Fibroblast of lung (primary cell): Measurements from ENCODE around the gene ELMO1.

Experiments used
- EZH2 ChIP-seq: IDR thresholded peaks from 2 replicates; pipeline ENCODE4 v1.5.1; 2012; ENCODE audit warnings: low read length, control low read depth, mild to moderate bottlenecking; ENCODE audit errors: missing control alignments
- TF ChIP-seq, protein P1 (sequence below), 2 donors: IDR thresholded peaks in 1 of 2; conservative IDR thresholded peaks in 1 of 2; 1 replicate in 1 of 2; 2 replicates in 1 of 2; pipeline ENCODE4 v1.5.1; 2011 to 2012; ENCODE audit warnings: low read length in 2 of 2, control low read depth in 1 of 2, inconsistent platforms in 1 of 2, low read depth in 1 of 2, mild to moderate bottlenecking in 1 of 2

DNA sequence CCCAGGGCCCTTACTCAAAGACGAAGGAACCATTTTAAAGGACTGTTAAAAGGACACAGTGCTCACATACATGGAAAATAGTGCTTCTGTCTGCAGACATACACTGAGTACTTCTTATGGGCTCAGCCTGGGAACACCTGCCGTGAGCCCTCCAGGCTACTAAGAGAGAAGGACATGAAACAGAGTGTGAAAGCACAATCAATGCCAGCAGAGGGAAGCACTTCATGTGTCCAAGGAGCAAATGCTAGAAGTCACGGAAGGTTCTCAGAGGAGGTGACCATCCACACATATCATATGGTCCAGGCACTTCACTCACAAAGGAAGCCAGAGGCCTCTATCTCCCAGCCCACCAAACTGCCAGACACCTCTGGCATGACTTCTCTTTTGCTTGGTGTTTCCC, 15.5 kb downstream of the ELMO1 start:
- TF ChIP-seq, protein P1, sequence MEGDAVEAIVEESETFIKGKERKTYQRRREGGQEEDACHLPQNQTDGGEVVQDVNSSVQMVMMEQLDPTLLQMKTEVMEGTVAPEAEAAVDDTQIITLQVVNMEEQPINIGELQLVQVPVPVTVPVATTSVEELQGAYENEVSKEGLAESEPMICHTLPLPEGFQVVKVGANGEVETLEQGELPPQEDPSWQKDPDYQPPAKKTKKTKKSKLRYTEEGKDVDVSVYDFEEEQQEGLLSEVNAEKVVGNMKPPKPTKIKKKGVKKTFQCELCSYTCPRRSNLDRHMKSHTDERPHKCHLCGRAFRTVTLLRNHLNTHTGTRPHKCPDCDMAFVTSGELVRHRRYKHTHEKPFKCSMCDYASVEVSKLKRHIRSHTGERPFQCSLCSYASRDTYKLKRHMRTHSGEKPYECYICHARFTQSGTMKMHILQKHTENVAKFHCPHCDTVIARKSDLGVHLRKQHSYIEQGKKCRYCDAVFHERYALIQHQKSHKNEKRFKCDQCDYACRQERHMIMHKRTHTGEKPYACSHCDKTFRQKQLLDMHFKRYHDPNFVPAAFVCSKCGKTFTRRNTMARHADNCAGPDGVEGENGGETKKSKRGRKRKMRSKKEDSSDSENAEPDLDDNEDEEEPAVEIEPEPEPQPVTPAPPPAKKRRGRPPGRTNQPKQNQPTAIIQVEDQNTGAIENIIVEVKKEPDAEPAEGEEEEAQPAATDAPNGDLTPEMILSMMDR (conservative IDR thresholded peaks at IDR 0.05 in 1 of 2, IDR thresholded peaks at IDR 0.05 in 1 of 2; ENCODE audit: low read depth in 1 of 2, low read length in 2 of 2): no peak
- TF ChIP-seq EZH2: no peak
